Pancreas (tissue), 10 donors: ENCODE data around the gene RSPH6A. TPM values are rescaled to one million over a fixed set of nuclear protein-coding genes. Genes with fewer than 3 reads are reported as not detected.

ENCODE experiments used
- ATAC-seq, 4 donors: fragments of 200-7000 bp; cut with Tn5 transposase; one replicate each; pipeline versions ENCODE4 v1.8.0 to v1.9.1; 2020; ENCODE audit warnings: mild to moderate bottlenecking in 4 of 4, moderate library complexity in 4 of 4
- DNase-seq, 6 donors: peaks; one replicate each; pipeline ENCODE4 v3.0.0-alpha.2; 2020
- FAIRE-seq: peaks from 2 replicates; lab custom pipeline; 2012; peaks lifted over from hg19 to GRCh38; lab: Jason Lieb, UNC
- H3K27ac ChIP-seq, 4 donors: fragments of 200-600 bp; sonication (generic); 1 replicate in 3 of 4; 2 replicates in 1 of 4; pipeline versions ENCODE4 v1.5.0 to v1.8.0; 2020
- H3K27me3 ChIP-seq, 4 donors: fragments of 200-600 bp; one replicate each; pipeline ENCODE4 v1.8.0; 2021
- H3K36me3 ChIP-seq, 3 donors: fragments of 200-600 bp; sonication (generic) in 1 of 3; one replicate each; pipeline versions ENCODE4 v1.5.0 to v1.8.0; 2020 to 2021
- H3K4me1 ChIP-seq, 3 donors: fragments of 200-600 bp; one replicate each; pipeline ENCODE4 v1.8.0; 2021
- H3K4me3 ChIP-seq, 4 donors: fragments of 200-600 bp; sonication (generic) in 2 of 4; one replicate each; pipeline versions ENCODE4 v1.5.0 to v1.8.0; 2020 to 2021
- H3K9me3 ChIP-seq, 4 donors: fragments of 200-600 bp; one replicate each; pipeline ENCODE4 v1.8.0; 2021
- WGBS, 2 donors: extraction: QIAGEN DNeasy Blood & Tissue Kit; methylation state at CpG; one replicate each; pipeline ENCODE4 v1.1.7; 2013; 5-methylcytosine and 5-hydroxymethylcytosine counted together
- intact Hi-C, 3 donors: fragments of 100-400 bp; cut with DNase I; formaldehyde crosslinking; loops; one replicate each; pipeline versions ENCODE4 v1.11.1 to v1.14.2; 2022
- polyA plus RNA-seq, 2 donors: library from polyadenylated mRNA; stranded (reverse); fragments of 200-250 nt; gene quantifications; one replicate each; pipeline ENCODE4 v1.2.3, GENCODE V29; 2013
- total RNA-seq, 6 donors: library from RNA; stranded (reverse); fragmentation: NEBNext Ultra II Directional in 4 of 6; extraction: Animal tissue kit (Norgen Biotek cat#: 25700) in 4 of 6; gene quantifications; one replicate each; pipeline versions ENCODE4 v1.2.1 to v1.2.4, GENCODE V29; 2021 to 2023
- TF ChIP-seq, protein P1 (sequence below), 4 donors: fragments of 200-600 bp; sonication (generic) in 3 of 4; IDR thresholded peaks; one replicate each; pipeline versions ENCODE4 v1.5.0 to v1.8.0; 2021; ENCODE audit warnings: antibody characterized with exemption in 4 of 4
- donor health status: healthy with polysubstance abuse.
- donor health status: DM: no; HTN: no; CAD: no; lungs with moderate emphysema.
- donor health status: DM: no; HTN: no; CAD: no.
- donor health status: control.
- donor health status: control.
- donor health status: Bipolar disorder and iron deficiency.
- donor health status: DM: yes; HTN: yes; CAD: no.
- donor health status: DM: no; HTN: no; CAD: no.
- donor health status: DM: no; HTN: no; CAD: no.
- donor health status: DM: yes; HTN: yes; CAD: no.

RSPH6A gene
- total and polyA plus RNA-seq, 8 donors: 0.08 TPM; not detected in 6

DNA sequence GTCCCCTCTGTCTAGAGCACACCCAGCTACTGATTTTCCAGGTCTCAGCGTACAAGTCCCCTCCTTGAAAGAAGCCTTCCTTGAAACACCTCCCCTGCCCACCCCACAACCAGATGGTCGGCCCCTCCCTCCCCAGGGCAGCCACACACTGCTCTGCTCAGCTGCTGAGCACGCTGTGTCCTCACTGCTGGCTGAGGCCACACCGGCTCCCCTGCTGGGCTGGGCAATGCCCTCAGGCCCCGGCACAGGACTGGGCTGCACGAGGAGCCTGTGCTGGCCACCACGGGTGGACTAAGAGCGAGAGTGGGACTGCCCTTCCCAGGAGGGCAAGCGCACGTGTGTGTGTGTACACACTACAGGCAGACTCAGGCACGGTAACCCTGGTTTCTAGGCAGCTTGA lies 11.8 kb upstream of the RSPH6A start:
- H3K36me3 ChIP-seq: peaks cover 6 to 80% (median 11%) of the 10 kb centered on the region in 3 donors
- intact Hi-C loops: no loop called here
- no peaks in the 10 kb centered on the region for H3K4me1 ChIP-seq
- FAIRE-seq (no peak), DNase-seq (peak in 1 of 6 donors; percentile 46), ATAC-seq (no peak)
- H3K9me3 ChIP-seq: no peaks in the 10 kb centered on the region
- H3K4me3 ChIP-seq: no peak overlapping the region
- H3K27me3 ChIP-seq: no peaks in the 10 kb centered on the region
- TF ChIP-seq, protein P1, sequence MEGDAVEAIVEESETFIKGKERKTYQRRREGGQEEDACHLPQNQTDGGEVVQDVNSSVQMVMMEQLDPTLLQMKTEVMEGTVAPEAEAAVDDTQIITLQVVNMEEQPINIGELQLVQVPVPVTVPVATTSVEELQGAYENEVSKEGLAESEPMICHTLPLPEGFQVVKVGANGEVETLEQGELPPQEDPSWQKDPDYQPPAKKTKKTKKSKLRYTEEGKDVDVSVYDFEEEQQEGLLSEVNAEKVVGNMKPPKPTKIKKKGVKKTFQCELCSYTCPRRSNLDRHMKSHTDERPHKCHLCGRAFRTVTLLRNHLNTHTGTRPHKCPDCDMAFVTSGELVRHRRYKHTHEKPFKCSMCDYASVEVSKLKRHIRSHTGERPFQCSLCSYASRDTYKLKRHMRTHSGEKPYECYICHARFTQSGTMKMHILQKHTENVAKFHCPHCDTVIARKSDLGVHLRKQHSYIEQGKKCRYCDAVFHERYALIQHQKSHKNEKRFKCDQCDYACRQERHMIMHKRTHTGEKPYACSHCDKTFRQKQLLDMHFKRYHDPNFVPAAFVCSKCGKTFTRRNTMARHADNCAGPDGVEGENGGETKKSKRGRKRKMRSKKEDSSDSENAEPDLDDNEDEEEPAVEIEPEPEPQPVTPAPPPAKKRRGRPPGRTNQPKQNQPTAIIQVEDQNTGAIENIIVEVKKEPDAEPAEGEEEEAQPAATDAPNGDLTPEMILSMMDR (IDR thresholded peaks at IDR 0.05): no peak
- WGBS, 2 donors: 91% methylated on average over 11 of the region's 11 CpGs
- no peak overlapping the region for H3K27ac ChIP-seq

DNA sequence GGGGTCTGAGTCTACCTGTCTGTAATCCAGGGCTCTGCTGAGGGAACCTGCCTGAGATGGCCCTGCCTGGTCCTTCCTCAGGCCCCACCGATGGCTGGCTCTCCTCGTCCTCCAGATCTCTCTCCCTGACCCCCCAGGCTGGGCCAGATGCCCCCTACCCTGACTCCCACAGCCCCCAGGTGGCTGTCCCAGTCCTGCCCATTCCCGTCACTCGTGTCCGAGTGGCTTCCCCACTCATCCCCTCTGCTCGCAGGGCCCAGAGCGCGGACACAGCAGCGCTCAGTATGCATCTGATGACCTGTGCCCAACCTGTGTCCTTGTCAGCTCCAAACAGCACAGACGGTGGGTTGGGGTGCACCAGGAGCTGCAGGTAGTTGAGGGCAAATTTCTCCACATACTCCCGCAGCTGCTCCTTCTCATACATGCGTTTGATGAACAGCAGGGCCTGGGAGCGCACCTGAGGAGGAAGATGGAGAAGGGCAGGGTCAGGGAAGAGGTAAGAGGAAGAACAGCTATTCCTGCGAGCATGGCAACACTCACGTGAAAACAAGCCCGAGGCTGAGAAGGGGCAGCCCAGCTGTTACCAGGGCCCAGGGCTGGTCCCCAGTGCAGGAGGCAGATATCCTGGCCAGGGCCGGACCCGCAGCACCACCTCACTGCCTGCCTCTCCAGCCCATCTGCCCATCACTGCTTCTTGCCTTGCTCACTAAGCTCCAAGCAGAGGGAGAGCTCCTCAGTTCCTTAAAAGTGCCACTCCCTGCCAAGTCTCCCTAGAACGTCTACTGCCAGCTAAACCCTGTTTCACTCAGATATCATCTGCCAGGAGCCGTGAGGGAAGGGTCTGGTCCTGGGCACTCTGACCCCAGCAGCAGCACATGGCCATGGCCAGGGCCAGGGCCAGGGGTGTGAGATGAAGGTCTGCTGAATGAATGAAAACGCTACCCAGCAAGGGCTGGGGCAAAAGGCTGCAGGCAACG lies 11.1 kb upstream of the RSPH6A start:
- peak in 1 of 6 donors; percentile 55 for DNase-seq
- no peaks in the 10 kb centered on the region for H3K4me1 ChIP-seq

DNA sequence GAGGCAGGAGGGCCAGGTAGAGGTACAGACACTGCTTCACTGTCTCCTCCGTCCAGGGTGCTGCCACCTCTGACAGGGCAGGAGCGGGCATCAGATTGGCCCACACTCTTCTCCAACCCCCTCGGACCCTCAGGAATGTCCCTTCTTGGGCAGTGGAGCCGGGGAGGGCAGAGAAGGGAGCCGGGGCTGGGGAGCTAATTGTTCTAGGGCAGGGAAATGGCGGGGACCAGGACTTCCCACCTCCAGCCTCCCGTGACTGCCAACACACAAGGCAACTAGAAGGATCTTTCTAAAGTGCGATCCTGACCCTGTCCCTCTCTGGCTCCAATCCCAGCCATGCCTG lies 10.1 kb upstream of the RSPH6A start:
- H3K27me3 ChIP-seq: no peaks in the 10 kb centered on the region
- H3K4me1 ChIP-seq: no peaks in the 10 kb centered on the region
- 95% methylated on average over 8 of the region's 8 CpGs for WGBS, 2 donors
- no peak for ATAC-seq
- no peak overlapping the region for H3K4me3 ChIP-seq
- intact Hi-C loops: no loop called here
- FAIRE-seq: no peak
- H3K36me3 ChIP-seq: peaks cover 2 to 65% (median 7%) of the 10 kb centered on the region in 3 donors
- no peak overlapping the region for H3K27ac ChIP-seq
- no peak for DNase-seq
- no peaks in the 10 kb centered on the region for H3K9me3 ChIP-seq
- TF ChIP-seq, protein P1 (IDR thresholded peaks at IDR 0.05): no peak

More for the DNA sequence above, 11.1 kb upstream of the RSPH6A start:
- WGBS, 2 donors: 84 to 92% methylated on average over 22 of the region's 22 CpGs
- H3K27ac ChIP-seq: no peak overlapping the region
- H3K36me3 ChIP-seq: peaks cover 2 to 72% (median 7%) of the 10 kb centered on the region in 3 donors
- H3K27me3 ChIP-seq: no peaks in the 10 kb centered on the region
- intact Hi-C loops: no loop called here
- FAIRE-seq (no peak), ATAC-seq (no peak)
- H3K4me3 ChIP-seq: no peak overlapping the region
- TF ChIP-seq, protein P1 (IDR thresholded peaks at IDR 0.05): no peak
- H3K9me3 ChIP-seq: no peaks in the 10 kb centered on the region

DNA sequence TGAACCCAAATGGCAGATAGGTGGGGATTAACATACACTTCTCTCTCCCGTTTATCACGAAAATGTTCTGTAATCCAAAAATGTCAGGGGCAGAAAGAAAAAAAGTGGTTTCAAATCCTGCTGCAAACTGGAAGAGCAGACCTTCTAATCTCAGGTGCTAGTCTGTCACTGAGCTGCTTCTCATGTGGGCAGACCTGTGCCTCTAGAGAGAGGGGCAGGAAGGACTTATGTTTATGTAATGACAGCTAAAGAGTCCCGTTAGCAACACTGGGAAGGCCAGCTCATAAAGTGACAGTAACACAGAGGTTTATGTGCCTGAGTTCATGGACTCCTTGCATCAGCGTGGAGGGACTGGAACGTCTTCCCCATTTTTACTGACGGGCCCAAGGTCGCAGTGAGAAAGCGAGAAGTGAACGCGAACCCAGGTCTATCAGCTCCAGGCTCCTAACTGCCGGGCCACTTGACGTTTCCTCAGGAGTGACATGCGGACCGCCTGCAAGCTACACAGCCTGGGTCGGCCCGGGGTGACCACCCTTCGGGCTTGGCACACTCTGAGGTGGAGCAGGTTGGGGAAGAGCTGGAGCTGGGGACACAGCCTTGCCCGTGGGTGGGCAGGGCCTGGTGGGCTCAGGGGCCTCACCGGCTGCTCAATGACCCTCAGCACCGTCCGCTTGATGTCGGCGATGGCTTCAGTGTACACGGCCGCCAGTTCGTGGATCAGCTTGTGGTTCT lies 9.6 kb upstream of the RSPH6A start:
- peaks cover 2 to 60% (median 7%) of the 10 kb centered on the region in 3 donors for H3K36me3 ChIP-seq
- H3K9me3 ChIP-seq: no peaks in the 10 kb centered on the region
- H3K4me3 ChIP-seq: no peak overlapping the region
- no peak overlapping the region for H3K27ac ChIP-seq
- FAIRE-seq (no peak), ATAC-seq (no peak), DNase-seq (peak in 1 of 6 donors; percentile 65)
- WGBS, 2 donors: 86 to 88% methylated on average over 26 of the region's 26 CpGs
- H3K27me3 ChIP-seq: no peaks in the 10 kb centered on the region
- H3K4me1 ChIP-seq: no peaks in the 10 kb centered on the region
- TF ChIP-seq, protein P1 (IDR thresholded peaks at IDR 0.05): no peak
- intact Hi-C loops: no loop called here
